PFSK-1 (cell line): ENCODE measurements around the gene TMEM225B.

Experiments used
- FOXP2 ChIP-seq: optimal IDR thresholded peaks from 2 replicates; pipeline ENCODE3; 2011; ENCODE audit warnings: borderline replicate concordance, control low read depth, inconsistent platforms; ENCODE audit not compliant: insufficient read depth; ENCODE audit errors: extremely low read length, extremely low read depth
- POLR2AphosphoS5 ChIP-seq: IDR thresholded peaks from 2 replicates; pipeline ENCODE4 v1.6.1; 2012; ENCODE audit warnings: low read depth, mild to moderate bottlenecking, control low read depth, low read length, moderate library complexity
- REST ChIP-seq, 2 experiments: IDR thresholded peaks; 2 replicates each; pipeline versions ENCODE4 v1.6.1 to v1.8.0; 2011 to 2012; ENCODE audit warnings: low read depth in 2 of 2, low read length in 2 of 2, control low read depth in 1 of 2, inconsistent platforms in 1 of 2, mild to moderate bottlenecking in 1 of 2, moderate library complexity in 1 of 2; ENCODE audit not compliant: insufficient read depth in 1 of 2
- SIN3A ChIP-seq: IDR thresholded peaks from 2 replicates; pipeline ENCODE4 v1.6.1; 2012; ENCODE audit warnings: mild to moderate bottlenecking, low read length, moderate library complexity, borderline replicate concordance; ENCODE audit not compliant: insufficient read depth
- TAF1 ChIP-seq: IDR thresholded peaks from 2 replicates; pipeline ENCODE4 v1.6.1; 2012; ENCODE audit warnings: low read length, control low read depth, borderline replicate concordance; ENCODE audit not compliant: insufficient read depth

DNA sequence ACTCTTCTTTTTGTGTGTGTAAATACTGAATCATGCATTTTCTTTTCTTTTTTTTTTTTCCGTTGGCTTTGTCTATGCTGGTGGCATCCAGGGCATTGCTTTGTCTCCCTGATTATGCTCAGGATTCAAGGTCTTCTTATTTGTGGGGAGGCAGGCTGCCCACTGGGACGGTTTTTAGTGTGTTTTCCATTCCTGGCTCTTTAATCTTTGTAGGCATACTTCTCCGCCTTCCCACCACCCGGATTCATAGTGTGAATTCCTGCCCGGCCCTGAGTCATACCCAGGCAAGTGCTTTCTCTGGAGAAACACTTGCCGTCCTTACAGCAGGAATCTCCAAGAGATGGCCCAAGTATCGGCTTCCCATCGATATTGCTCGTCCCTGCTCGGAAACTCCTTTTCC is 34.4 kb upstream of the TMEM225B start:
- no peak for TF ChIP-seq POLR2AphosphoS5
- TF ChIP-seq REST (IDR thresholded peaks at IDR 0.05; ENCODE audit: insufficient read depth in 1 of 2, low read depth in 2 of 2, low read length in 2 of 2) = no peak
- TF ChIP-seq SIN3A = no peak
- no peak for TF ChIP-seq FOXP2
- no peak for TF ChIP-seq TAF1
